Measurements from ENCODE around the gene CNR2. TPM values are rescaled to one million over a fixed set of nuclear protein-coding genes. Genes with fewer than 3 reads are reported as not detected.
"Not testable (repeated sequence)": the region's sequence is repeated elsewhere in the genome, so short reads cannot be mapped to it uniquely, and the experiment has no call there.

CNR2 gene
- total RNA-seq, 2 experiments from 2014 or later: 0.04 TPM

- CTCF ChIA-PET: no interaction called here
- POLR2A ChIA-PET: no interaction called here
Observed at GRCh38 chr1:23923592-23924499, 10.7 kb upstream of the CNR2 start.

- CTCF ChIA-PET: no interaction called here
- POLR2A ChIA-PET: no interaction called here
Observed at GRCh38 chr1:23922321-23922943, 9.3 kb upstream of the CNR2 start.

GRCh38 chr1:23916209-23917131 is 3.3 kb upstream of the CNR2 start:
- ChIA-PET POLR2A (interaction anchor here (0.7 kb wide), 1 partner anchor 43 kb away, joined by 3 read pairs; the partner anchor contains the start of gene PNRC2), CTCF (interaction anchor here (0.7 to 1.9 kb wide), 13 partner anchors 10 to 145 kb away, joined by 3 to 14 read pairs (median 4); partner anchors contain the start of gene PITHD1)

DNA sequence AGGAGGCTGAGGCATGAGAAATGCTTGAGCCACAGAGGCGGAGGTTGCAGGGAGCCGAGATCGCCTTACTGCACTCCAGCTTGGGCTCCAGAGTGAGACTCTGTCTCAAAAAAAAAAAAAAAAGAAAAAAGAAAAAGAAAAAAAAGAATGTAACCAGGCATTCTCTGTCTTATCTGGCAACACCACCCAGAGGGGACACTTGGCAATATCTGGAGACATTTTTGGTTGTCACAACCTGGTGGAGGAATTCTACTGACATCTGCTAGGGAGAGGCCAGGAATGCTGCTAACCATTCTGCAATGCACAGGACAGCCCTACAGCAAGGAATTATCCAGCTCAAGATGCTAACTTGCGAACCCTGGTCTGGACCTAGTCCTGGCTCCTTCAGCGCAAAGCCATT is 2.3 kb upstream of the CNR2 start:
- POLR2A ChIA-PET: no interaction called here
- CTCF ChIA-PET: interaction anchor here (1.0 to 1.6 kb wide), 3 partner anchors 46 to 144 kb away, joined by 3 to 7 read pairs (median 5); no protein-coding TSS in a partner anchor

DNA sequence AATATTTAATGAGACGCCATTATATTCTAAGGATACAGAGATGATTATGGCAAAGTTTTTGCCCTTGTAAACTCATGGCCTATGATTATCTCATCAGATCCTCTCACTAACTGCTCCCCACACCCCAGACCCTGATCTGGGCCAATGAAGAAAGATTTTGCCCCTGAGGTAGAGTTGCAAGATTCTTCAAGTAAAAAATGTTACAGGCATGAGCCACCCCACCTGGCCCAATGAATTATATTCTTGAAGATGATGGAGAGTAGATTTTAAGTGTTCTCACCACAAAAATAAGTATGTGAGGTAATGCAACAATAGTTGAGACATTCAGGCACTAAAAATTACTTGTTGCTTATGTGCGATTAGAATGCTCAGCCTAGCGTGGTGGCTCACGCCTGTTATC is 1.8 kb upstream of the CNR2 start:
- CTCF ChIA-PET: interaction anchor here (1.0 kb wide), 1 partner anchor 104 kb away, joined by 3 read pairs; no protein-coding TSS in a partner anchor
- POLR2A ChIA-PET: no interaction called here

GRCh38 chr1:23911921-23912320 is 1.2 kb downstream of the CNR2 start:
- POLR2A ChIA-PET: no interaction called here

GRCh38 chr1:23910553-23911246 is 2.5 kb downstream of the CNR2 start:
- POLR2A ChIA-PET: no interaction called here
- CTCF ChIA-PET: interaction anchor here (0.7 to 1.4 kb wide), 2 partner anchors 101 to 578 kb away, joined by 3 to 4 read pairs; no protein-coding TSS in a partner anchor

More at GRCh38 chr1:23911921-23912320, 1.2 kb downstream of the CNR2 start:
- CTCF ChIA-PET: no interaction called here

- POLR2A ChIA-PET: no interaction called here
- CTCF ChIA-PET: interaction anchor here (1.4 kb wide), 1 partner anchor 101 kb away, joined by 3 read pairs; no protein-coding TSS in a partner anchor
Observed at GRCh38 chr1:23910144-23910543, 3.0 kb downstream of the CNR2 start.

DNA sequence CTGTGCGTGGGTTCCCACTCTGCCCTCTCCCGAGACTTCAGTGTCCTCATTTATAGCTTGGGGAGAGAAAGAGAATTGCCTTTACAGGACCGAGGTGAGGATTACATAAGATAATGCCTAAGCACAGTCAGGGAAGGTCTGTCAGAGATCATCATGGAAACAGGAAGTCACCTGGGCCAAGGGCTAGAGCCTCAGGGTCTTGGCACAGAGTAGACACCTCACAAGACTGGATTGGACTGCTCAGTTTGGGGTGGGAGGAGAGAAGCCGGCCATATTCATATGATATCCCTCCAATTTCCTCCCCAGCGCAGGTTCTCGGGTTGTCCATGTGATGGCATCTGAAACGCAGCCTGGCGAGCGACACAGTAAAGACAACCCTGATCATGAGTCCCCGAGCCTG is 3.8 kb downstream of the CNR2 start:
- POLR2A ChIA-PET: no interaction called here
- CTCF ChIA-PET: interaction anchor here (1.4 kb wide), 1 partner anchor 100 kb away, joined by 3 read pairs; no protein-coding TSS in a partner anchor

GRCh38 chr1:23908453-23909341 is 4.5 kb downstream of the CNR2 start:
- ChIA-PET CTCF (no interaction called here), POLR2A (no interaction called here)

- ChIA-PET POLR2A (no interaction called here), CTCF (interaction anchor here (1.0 to 1.5 kb wide), 3 partner anchors 10 to 97 kb away, joined by 3 to 5 read pairs (median 3); no protein-coding TSS in a partner anchor)
Observed at GRCh38 chr1:23906731-23907130, 6.4 kb downstream of the CNR2 start.

- ChIA-PET CTCF (interaction anchor here (1.5 kb wide), 1 partner anchor 11 kb away, joined by 5 read pairs; no protein-coding TSS in a partner anchor), POLR2A (no interaction called here)
Observed at GRCh38 chr1:23905461-23906025, 7.6 kb downstream of the CNR2 start.

- ChIA-PET CTCF (no interaction called here), POLR2A (no interaction called here)
Observed at GRCh38 chr1:23904748-23905357, 8.3 kb downstream of the CNR2 start.

DNA sequence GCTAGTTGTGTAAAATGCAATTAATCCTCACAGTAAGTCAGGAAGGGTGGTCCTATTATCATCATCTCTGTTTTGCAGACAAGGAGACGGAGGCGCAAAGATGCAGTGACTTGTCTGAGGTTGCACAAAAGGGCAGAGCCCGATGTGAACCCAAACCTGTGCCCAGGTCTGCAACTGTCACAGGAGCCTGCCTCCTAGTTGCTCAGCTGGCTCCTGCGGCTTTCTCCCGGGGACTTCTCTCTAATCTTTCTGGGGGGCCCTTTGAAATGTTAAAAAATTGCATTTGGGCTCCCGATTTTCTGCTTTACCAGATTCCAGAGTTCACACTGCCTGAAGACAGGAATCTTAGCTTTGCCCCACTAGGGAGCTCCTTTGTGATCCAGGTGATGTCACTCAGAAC is 9.4 kb downstream of the CNR2 start:
- CTCF ChIA-PET: interaction anchor here (0.7 to 0.8 kb wide), 3 partner anchors 60 to 767 kb away, joined by 3 to 4 read pairs (median 3); no protein-coding TSS in a partner anchor
- POLR2A ChIA-PET: no interaction called here

GRCh38 chr1:23902321-23903278 is 10.6 kb downstream of the CNR2 start:
- CTCF ChIA-PET: no interaction called here
- POLR2A ChIA-PET: no interaction called here

GRCh38 chr1:23900017-23900416 is 13.1 kb downstream of the CNR2 start:
- POLR2A ChIA-PET, CTCF ChIA-PET: not testable (repeated sequence)
